Mucosa of rectum (tissue), 2 donors: ENCODE results near the gene RER1.

Source experiments
- H3K27ac ChIP-seq, 2 donors: one replicate each; pipeline ENCODE4 v1.7.0; 2013; ENCODE audit warnings: inconsistent platforms in 2 of 2, low read depth in 2 of 2, low read length in 2 of 2
- H3K27me3 ChIP-seq, 2 donors: one replicate each; pipeline ENCODE4 v1.7.0; 2013; ENCODE audit warnings: low read length in 2 of 2; ENCODE audit not compliant: control insufficient read depth in 2 of 2, insufficient read depth in 2 of 2
- H3K36me3 ChIP-seq, 2 donors: one replicate each; pipeline ENCODE4 v1.7.0; 2013; ENCODE audit warnings: low read length in 2 of 2; ENCODE audit not compliant: control insufficient read depth in 2 of 2, insufficient read depth in 2 of 2
- H3K4me1 ChIP-seq, 2 donors: one replicate each; pipeline ENCODE4 v1.7.0; 2013; ENCODE audit warnings: low read length in 2 of 2, mild to moderate bottlenecking in 1 of 2; ENCODE audit not compliant: control insufficient read depth in 2 of 2, insufficient read depth in 2 of 2
- H3K4me3 ChIP-seq, 2 donors: one replicate each; pipeline ENCODE4 v1.7.0; 2013; ENCODE audit warnings: low read length in 2 of 2
- H3K9ac ChIP-seq, 2 donors: one replicate each; pipeline ENCODE4 v1.7.0; 2013; ENCODE audit warnings: low read length in 2 of 2, low read depth in 1 of 2, mild to moderate bottlenecking in 1 of 2
- H3K9me3 ChIP-seq, 2 donors: one replicate each; pipeline ENCODE4 v1.7.0; 2013; ENCODE audit warnings: low read length in 2 of 2; ENCODE audit not compliant: control insufficient read depth in 2 of 2
- donor health status: healthy.
- donor health status: Normal muscosa, but diverticular disease.

Gene RER1

GRCh38 chr1:2415801-2416208 is 24.2 kb downstream of the RER1 start:
- H3K9me3 ChIP-seq, result no peaks in the 10 kb centered on the region
- no peaks in the 10 kb centered on the region for H3K27me3 ChIP-seq
- H3K9ac ChIP-seq, result peak overlapping the region; percentile 63 to 80
- no peaks in the 10 kb centered on the region for H3K36me3 ChIP-seq
- H3K4me3 ChIP-seq, result peak overlapping the region; percentile 70 to 71
- peaks cover 41 to 42% of the 10 kb centered on the region in 2 donors for H3K4me1 ChIP-seq
- H3K27ac ChIP-seq, result peak overlapping the region; percentile 84 to 90

GRCh38 chr1:2416403-2416802 is 24.8 kb downstream of the RER1 start:
- Histone ChIP-seq H3K9ac (peak overlapping the region; percentile 63 to 80), H3K9me3 (no peaks in the 10 kb centered on the region), H3K27ac (peak overlapping the region; percentile 84 to 90), H3K36me3 (no peaks in the 10 kb centered on the region), H3K27me3 (no peaks in the 10 kb centered on the region), H3K4me3 (peak overlapping the region; percentile 2 to 70), H3K4me1 (peaks cover 41 to 42% of the 10 kb centered on the region in 2 donors)

- Histone ChIP-seq H3K4me3 (peak overlapping the region in 1 of 2 donors; percentile 2), H3K9me3 (no peaks in the 10 kb centered on the region), H3K4me1 (peaks cover 35 to 36% of the 10 kb centered on the region in 2 donors), H3K9ac (peak overlapping the region in 1 of 2 donors; percentile 80), H3K27ac (no peak overlapping the region), H3K27me3 (no peaks in the 10 kb centered on the region), H3K36me3 (no peaks in the 10 kb centered on the region)
Observed at GRCh38 chr1:2417083-2417832, 25.6 kb downstream of the RER1 start.

- no peak overlapping the region for H3K9ac ChIP-seq
Observed at GRCh38 chr1:2417833-2418225, 26.2 kb downstream of the RER1 start.

GRCh38 chr1:2418791-2419320 is 27.2 kb downstream of the RER1 start:
- no peaks in the 10 kb centered on the region for H3K36me3 ChIP-seq
- no peaks in the 10 kb centered on the region for H3K27me3 ChIP-seq
- H3K9ac ChIP-seq, result no peak overlapping the region
- peaks cover 25 to 27% of the 10 kb centered on the region in 2 donors for H3K4me1 ChIP-seq
- peaks cover 0 to 3% of the 10 kb centered on the region in 2 donors for H3K9me3 ChIP-seq
- H3K4me3 ChIP-seq, result no peak overlapping the region
- no peak overlapping the region for H3K27ac ChIP-seq

More at GRCh38 chr1:2417833-2418225, 26.2 kb downstream of the RER1 start:
- Histone ChIP-seq H3K4me3 (no peak overlapping the region), H3K4me1 (peaks cover 35 to 36% of the 10 kb centered on the region in 2 donors), H3K27me3 (no peaks in the 10 kb centered on the region), H3K36me3 (no peaks in the 10 kb centered on the region), H3K27ac (no peak overlapping the region), H3K9me3 (no peaks in the 10 kb centered on the region)

GRCh38 chr1:2419416-2419815 is 27.8 kb downstream of the RER1 start:
- Histone ChIP-seq H3K27me3 (no peaks in the 10 kb centered on the region), H3K9me3 (peaks cover 0 to 3% of the 10 kb centered on the region in 2 donors), H3K4me3 (no peak overlapping the region), H3K9ac (no peak overlapping the region), H3K27ac (no peak overlapping the region), H3K4me1 (peaks cover 20 to 21% of the 10 kb centered on the region in 2 donors), H3K36me3 (no peaks in the 10 kb centered on the region)

GRCh38 chr1:2422523-2422922 is 30.9 kb downstream of the RER1 start:
- H3K9ac ChIP-seq, result no peak overlapping the region
- no peaks in the 10 kb centered on the region for H3K27me3 ChIP-seq
- H3K4me3 ChIP-seq, result no peak overlapping the region
- no peak overlapping the region for H3K27ac ChIP-seq
- H3K4me1 ChIP-seq, result no peaks in the 10 kb centered on the region
- no peaks in the 10 kb centered on the region for H3K36me3 ChIP-seq
- peaks cover 0 to 3% of the 10 kb centered on the region in 2 donors for H3K9me3 ChIP-seq

- Histone ChIP-seq H3K9ac (no peak overlapping the region), H3K9me3 (peaks cover 0 to 3% of the 10 kb centered on the region in 2 donors), H3K4me1 (no peaks in the 10 kb centered on the region), H3K36me3 (no peaks in the 10 kb centered on the region), H3K4me3 (no peak overlapping the region), H3K27ac (no peak overlapping the region), H3K27me3 (no peaks in the 10 kb centered on the region)
Observed at GRCh38 chr1:2425892-2426291, 34.3 kb downstream of the RER1 start.

- Histone ChIP-seq H3K36me3 (no peaks in the 10 kb centered on the region), H3K27me3 (no peaks in the 10 kb centered on the region), H3K9me3 (peaks cover 0 to 3% of the 10 kb centered on the region in 2 donors), H3K4me3 (no peak overlapping the region), H3K4me1 (no peaks in the 10 kb centered on the region), H3K9ac (no peak overlapping the region), H3K27ac (no peak overlapping the region)
Observed at GRCh38 chr1:2426540-2426939, 34.9 kb downstream of the RER1 start.

- peaks cover 0 to 3% of the 10 kb centered on the region in 2 donors for H3K9me3 ChIP-seq
- H3K9ac ChIP-seq, result no peak overlapping the region
- no peaks in the 10 kb centered on the region for H3K36me3 ChIP-seq
Observed at GRCh38 chr1:2427051-2427450, 35.4 kb downstream of the RER1 start.

More at GRCh38 chr1:2427051-2427450, 35.4 kb downstream of the RER1 start:
- Histone ChIP-seq H3K27me3 (no peaks in the 10 kb centered on the region), H3K4me1 (no peaks in the 10 kb centered on the region), H3K4me3 (no peak overlapping the region), H3K27ac (no peak overlapping the region)
